GM18505 (cell line): ENCODE results near the gene XYLT1.
A peak's percentile ranks its signal among the peaks of the same experiment; 100 is the strongest.

Experiments
- ATAC-seq: cut with Tn5 transposase; IDR thresholded peaks from one replicate; pipeline ENCODE4 v1.9.1; 2021; ENCODE audit not compliant: unreplicated experiment
- POLR2A ChIP-seq: IDR thresholded peaks from 4 replicates; pipeline ENCODE4 v1.6.1; 2011; ENCODE audit warnings: borderline replicate concordance; ENCODE audit not compliant: insufficient read depth, insufficient read length; ENCODE audit errors: extremely low read depth

Gene XYLT1

DNA sequence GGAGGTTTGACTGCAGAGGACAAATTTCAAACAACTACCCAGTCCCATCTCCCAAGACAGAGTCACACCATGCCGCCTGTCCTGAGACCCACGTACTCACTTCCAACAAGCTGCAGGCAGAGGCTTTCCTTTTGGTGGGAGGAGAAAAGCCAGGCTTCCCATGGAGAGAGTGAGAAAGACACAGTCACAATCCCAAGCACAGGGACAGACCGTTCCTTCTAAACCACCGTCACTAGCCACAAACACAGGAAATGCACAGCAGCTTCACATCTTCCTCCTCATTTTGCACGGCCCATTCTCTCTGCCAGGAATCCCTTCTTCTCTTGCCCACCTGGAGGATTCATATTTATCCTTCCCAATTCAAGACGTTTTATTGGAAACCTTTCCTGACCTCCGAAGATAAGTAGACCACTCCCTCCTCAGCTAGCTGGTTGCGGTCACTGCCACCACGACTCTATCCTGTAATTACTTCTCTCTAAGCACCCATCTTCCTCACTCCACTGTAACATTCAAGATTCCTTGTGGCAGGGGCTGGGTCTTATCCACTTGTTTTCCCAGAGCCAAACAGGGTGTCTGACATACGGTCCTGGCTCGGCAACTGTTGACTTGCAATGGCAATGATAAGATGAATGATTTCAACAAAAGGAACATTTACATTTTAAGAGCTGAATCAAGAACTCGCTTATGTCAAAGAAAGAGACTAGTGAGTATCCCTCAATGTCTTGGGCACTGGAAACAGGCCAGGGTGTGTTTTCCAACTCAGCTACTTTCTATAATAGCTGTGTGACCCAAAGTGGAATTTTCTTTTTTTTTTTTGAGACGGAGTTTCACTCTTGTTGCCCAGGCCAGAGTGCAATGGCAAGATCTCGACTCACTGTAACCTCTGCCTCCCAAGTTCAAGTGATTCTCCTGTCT lies 87.6 kb downstream of the XYLT1 start:
- ATAC-seq = no peak
- TF ChIP-seq POLR2A = no peak

DNA sequence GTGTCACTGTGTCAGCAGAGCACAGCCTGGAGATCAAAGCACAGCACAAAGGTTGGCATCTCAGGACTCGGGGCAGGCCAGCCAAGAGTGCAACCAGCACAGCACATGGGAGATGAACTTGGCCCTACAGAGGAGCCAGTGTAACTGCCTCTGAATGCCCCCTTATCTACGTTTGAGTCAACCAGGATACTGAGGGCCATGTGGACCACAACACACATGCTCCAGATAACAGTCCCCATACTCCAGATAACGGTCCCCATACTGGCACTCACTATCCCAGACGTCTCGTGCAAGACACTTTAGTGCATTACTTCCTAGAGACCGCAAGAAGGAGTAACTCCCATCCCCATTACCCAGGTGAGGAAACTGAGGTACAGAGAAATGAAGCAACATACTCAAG lies 88.2 kb downstream of the XYLT1 start:
- no peak for TF ChIP-seq POLR2A
- ATAC-seq = no peak

DNA sequence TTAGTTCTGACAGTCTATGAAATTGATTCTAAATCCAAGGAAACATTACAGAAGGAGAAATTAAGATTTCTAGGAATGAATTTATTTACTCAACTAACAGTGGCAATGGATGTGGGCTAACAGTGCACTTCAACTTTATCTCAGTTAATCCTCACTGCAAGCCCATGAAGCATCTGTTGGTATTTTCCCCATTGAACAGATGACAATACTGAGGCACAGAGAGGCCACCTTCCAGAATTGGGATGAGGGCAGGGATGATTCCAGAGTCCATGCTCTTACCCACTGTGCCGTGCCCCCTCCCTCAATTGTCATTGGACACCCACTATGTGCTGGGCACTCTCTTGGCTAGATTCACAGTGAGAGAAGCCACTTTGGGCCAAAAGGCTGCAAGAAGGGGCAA lies 89.0 kb downstream of the XYLT1 start:
- ATAC-seq = no peak
- TF ChIP-seq POLR2A = no peak

DNA sequence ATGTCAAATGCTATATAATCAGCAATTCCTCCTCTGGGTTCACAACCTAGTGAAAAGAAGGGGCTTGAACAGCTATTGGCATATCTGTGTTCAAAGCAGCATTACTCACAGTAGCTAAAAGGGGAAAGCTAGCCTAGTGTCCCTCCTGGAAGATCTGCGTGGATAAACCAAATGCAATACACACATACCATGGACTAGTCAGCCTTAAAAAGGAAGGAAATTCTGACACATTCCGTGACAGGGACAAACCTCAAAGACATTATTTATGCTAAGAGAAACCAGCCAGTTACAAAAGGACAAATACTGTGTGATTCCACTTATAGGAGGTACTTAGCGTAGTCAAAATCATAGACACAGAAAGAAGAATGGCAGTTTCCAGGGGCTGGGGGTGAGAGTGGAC lies 90.1 kb downstream of the XYLT1 start:
- no peak for TF ChIP-seq POLR2A
- ATAC-seq = no peak

DNA sequence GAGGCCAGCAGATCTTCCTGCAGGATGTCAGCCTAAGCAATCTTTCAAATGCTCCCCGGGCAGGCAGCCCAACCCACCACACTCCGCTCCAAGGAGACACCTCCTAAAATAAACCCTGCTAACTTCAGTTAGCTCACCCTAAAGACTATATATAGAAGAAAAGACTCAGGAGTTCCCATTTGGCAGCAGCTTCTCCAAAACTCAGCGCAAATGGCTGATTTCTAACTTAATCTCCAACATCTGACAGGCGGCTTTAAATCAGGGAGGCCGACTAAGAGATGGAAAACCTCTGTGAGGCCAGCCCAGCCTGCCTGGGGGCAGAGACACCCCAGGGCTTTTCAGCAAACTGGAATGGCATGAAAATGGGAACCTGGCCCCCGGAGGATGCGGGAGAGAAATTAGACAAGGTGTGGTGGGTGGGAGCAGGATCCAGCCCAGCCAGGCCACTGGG lies 91.6 kb downstream of the XYLT1 start:
- ATAC-seq = no peak
- TF ChIP-seq POLR2A = no peak

DNA sequence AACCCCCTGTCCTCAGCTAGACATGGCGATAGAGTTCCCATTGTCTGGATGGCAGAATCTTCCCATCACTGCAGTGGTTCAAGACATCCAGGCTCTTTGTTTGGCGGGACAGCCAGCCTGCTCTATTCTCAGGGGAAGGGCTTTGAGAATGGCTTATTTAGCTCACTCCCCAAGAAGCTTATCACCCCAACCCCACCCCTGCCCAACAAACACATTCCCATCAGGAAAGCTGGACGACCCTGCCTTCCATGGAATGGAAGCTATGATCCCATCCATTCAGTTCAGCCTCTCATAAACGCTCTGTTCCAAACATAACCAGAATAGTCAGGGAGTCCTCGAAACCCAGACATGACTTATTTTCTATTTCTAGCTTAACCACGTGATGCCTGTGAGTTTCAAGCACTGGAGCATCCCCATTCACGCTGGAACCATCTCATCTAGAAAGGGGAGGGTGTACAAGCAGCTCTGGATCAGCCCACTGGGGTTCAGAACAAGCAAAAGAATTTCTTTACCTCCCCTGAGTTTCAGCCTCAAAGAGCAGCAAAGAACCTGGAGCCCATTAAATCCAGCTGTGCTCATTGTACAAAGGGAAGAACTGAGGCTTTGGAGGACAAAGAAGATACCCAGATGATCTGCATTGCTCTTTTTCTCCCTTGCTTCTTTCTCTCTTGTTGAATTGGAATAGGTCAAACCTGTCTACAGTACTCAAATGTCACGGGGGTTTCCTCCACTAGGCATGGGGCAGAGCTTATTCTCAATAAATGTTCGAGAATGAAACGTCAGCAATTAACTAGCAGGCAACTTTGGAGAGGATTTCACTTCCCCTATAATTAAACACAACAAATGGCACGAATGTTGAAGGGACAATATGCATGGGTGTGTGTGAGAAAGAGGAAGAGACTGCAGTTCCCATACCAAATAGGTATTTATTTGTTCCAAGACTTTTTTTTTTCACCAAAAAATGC lies 93.1 kb downstream of the XYLT1 start:
- no peak for TF ChIP-seq POLR2A
- ATAC-seq = peak; percentile 67

DNA sequence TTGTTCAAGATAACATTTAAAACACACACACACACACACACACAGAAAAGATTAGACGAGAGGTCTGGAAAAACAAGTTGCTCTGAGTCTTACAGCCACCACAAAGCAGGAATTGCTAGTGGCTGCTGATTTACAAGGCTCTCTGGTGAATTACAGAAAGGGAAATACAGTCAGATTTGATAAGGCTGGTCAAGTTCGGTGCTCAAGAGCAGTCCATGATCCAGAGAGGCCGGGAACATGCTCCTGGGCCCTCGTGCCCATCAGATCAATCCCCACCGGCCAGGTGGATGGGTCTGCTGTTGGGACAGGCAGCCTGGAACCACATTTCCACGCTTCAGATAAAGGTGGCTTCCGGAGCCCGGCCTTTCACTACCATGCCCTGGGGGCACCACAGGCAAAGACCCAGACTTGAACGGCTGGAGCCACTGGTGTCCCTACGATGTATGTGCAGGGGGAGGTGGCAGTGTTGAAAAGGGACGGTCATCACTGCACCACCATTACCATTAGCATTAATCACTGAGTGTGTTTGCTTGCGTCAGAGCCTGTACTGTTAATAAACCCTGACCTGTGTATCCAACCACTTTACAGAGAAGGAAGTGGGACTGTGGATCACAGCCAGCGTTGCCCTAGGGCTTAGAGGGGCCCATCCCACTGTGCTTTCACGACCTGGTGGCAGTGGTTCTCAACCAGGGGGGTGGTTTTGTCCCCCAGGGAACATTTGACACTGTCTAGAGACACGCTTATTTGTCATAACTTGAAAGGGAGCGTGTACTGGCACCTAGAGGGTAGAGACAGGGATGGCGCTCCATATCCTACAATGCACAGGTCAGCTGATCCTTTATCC lies 95.1 kb downstream of the XYLT1 start:
- no peak for TF ChIP-seq POLR2A
- no peak for ATAC-seq

DNA sequence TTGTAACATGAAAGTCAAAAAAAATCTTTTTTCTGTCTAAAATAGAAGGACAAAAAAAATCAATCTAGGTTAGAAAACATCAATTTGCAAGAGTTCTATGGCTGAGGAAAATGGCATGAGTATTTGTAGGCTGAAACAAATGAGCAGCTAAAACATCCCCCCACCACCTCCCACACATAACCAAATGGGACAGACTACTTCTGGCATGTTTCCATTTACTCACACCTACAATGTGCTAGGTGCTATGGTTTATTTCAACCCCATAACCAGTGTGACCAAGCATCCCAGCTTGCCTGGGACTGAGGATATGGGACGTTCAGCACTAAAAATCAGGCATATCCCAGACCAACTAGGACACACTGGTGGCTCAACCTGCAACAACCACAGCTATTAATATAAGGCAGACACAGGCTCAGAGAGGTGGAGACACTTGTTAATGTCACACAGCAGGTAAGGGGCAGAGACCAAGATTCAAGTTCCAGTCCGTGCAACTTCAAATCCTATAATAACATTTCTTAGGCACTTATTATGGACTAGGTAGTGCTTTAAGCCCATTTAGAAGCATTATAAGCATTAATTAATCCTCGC lies 96.0 kb downstream of the XYLT1 start:
- ATAC-seq = no peak
- TF ChIP-seq POLR2A = no peak

DNA sequence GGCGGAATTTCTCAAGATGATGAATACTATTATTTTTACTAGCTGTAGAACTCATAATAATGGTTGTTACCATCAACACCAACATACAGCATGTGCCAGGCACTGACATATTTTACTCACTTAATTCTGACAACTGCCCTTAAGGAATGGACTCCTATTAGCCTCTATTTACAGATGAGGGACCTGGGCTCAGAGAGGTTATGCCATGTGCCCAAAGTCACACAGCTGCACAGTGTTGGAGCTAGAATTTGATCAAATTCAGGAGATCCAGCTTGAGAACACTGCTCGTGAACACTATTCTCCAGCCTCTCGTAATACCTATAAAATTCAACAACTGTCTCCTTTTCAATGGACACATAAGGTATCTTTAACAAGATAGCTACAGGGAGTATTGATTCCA lies 97.2 kb downstream of the XYLT1 start:
- no peak for ATAC-seq
- TF ChIP-seq POLR2A = no peak

DNA sequence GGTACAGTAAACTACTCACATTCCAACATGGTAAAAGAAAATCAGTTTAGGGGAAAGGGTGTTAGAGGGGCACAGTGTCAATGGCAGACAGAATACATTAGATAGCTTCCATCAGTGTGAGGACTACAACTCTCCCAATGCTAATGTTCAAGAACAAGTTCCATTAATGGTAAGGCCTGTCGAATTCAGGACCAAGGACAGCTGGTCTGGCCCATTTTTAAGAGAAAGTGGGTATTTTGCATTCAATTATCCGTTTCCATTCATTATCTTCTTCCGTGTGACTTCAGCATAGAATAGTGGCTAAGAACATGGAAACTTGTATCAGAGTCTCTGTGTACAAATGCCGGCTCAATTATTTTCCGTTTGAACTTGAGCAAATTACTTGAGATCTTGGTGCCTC lies 98.4 kb downstream of the XYLT1 start:
- TF ChIP-seq POLR2A = no peak
- no peak for ATAC-seq

DNA sequence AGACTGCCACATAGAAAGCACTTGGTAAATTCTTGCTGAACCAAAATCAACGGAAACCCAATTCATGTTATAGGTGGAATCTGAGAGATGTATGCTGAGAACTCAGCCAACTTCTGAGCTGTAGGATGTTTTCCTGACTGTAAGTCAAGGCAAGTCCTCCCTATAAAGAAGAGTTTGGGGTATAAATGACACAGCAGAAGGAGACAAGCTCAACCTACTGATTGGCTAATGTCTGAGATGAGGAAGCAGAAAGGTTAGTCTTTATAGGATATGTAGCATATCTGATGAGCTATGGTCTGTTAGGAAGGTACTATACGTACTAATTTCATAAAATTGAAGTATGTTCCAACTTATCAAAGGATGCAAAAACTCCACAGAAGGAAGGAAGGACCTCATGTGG lies 99.5 kb downstream of the XYLT1 start:
- TF ChIP-seq POLR2A = no peak
- no peak for ATAC-seq

DNA sequence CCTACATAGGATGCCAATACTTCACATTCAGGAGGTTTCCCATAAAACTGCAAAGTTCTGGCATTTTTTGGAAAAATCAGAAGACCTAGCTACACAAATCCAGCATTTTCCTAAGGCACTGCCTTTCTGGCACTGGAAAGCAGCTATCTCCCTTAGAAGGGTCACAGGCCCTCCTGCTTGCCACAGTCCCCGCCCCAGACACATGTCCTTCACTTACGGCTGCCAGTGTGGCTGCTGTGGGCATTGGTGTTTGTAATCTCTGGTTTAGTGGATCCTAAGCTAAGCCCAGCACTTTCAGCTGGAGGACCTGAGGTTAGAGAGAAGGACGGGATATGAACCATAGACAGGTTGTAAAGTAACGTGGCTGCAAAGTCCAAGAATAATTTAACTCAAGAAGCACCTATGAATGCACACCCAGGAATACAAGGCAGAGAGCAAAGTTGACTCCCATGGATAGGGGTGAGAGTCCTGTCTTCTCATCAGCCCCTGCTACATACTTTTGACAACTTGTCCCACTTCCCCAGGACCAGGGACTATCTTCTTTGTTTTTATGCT lies 100.0 kb downstream of the XYLT1 start:
- no peak for ATAC-seq
- TF ChIP-seq POLR2A = no peak
